GOT3 (cell line): Measurements from ENCODE around the gene TRIM2.
"Not testable (repeated sequence)": the region's sequence is repeated elsewhere in the genome, so short reads cannot be mapped to it uniquely, and the experiment has no call there.

Source experiments
- DNase-seq: peaks from one replicate; lab custom pipeline; 2025; ENCODE audit warnings: mixed read lengths; lab: John Stamatoyannopoulos, UW

TRIM2 gene

DNA sequence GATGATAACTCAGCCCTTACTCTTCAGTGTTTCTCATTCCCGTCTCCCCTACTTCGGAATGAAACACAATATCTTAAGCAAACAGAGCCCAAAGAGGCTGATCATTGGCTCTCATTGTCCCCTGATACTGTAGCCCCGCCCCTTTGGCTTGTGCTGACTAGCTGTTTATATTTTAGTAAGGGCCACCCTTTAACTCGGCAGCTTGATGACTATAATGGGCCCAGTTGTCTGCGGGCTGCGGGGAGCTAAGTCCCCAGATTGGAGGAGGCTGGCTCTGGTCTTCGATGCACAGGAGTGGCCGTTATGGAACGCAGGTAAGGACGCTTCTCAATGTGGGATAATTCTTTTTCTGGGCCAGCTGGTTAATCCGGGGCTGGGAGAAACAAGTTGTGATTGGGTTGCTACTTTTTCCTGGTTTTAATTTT is at the start of gene TRIM2:
Gene TRIM2, plus strand, starts transcription at position 197 of the 425 bp plus-strand sequence. Its CDS starts 88 bp downstream, at position 285.
- DNase-seq: no peak

DNA sequence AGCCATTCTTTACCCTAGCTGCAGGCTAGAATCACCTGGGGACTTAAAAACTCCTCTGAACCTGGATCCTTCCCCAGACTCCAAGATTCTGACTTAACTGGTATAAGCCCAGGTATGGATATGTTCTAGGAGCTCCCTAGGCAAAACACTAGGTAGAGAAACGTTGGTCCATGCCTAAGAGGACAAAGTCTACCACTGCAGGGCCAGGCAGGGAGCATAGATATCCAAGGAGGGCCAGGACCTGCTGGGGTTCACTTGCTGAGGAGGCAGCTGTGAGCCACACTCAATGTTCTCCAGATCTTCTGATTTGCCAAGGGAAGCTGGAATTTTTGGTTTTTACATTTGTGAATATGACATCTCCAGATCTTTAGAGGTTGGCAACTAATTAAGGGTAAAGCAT is 48.6 kb upstream of the TRIM2 start:
- DNase-seq: no peak

DNA sequence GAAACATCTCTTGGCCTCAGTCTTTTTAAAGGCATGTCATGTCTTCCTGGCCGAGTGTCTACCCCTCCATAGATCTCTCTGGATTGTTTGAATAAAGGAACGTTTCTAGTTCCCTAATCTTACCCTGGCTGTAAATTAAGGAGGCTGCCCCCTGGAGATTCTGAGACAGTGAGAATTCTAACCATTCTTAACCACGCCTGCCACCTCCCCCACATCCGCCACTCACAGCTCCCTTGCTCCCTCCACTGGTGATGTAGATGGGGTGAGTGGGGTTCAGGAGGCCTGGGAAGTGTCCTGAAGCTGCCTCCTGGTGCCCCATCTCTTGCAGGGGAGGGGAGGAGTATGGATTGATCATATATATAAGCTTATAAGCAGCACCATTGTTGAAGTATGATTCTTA is 48.0 kb upstream of the TRIM2 start:
- DNase-seq: no peak

DNA sequence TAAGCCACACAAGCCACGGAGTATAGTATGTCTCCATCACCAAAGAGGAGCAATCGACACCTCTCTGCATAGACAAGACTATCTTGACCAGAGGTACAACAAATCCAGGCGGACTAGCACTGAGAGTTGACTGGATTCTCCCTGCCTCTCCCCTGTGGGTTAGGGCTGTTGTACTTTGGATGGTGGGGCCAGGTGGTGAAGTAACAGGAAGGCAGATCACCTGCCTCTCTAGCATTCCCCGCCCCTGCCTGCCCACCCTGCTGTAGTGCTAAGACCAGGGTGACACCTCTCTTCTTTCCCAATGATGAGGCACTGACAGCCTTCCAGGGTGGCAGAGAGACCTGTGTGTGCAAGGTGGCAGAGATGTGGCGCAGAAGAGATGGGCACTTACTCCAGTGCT is 47.5 kb upstream of the TRIM2 start:
- no peak for DNase-seq

DNA sequence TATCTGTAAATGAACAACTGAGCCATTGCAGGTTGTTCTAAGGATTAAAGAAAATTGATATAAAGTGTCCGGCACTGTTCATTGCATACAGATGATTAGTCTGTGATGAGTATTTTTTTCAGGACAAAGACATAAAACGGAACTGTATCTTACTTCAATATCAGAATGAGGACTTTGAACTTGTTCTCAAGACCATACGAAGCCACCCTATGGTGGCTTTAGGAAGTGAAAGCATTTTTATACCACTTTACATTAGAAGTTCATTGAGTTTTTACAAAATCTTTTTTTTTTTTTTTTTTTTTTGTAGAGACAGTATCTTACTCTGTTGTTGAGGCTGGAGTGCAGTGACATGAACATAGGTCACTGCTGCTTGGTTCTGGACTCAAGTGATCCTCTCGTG is 45.2 kb upstream of the TRIM2 start:
- DNase-seq: no peak

DNA sequence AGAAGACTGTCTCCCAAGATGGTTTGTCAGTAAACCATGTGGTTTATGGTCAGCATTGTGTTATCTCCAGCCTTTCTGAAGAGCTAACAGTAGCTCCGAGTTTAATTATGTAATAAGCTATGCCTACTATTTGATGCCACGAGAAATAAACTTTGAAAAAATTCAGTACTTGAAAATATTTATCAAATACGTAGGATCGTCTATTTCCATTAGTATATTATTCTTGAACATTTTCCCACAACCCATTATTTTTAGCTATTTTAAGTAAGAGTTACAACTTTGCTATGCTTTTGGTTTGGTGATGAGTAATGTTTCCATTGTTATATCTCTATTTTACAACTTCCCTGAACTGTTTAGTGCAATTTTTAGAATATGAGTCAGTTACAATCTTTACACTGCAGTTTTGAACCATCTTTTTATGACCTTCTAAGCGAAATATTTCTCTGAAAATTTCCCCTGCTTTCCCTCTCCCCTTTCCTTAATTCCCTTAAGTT is 44.5 kb upstream of the TRIM2 start:
- no peak for DNase-seq

DNA sequence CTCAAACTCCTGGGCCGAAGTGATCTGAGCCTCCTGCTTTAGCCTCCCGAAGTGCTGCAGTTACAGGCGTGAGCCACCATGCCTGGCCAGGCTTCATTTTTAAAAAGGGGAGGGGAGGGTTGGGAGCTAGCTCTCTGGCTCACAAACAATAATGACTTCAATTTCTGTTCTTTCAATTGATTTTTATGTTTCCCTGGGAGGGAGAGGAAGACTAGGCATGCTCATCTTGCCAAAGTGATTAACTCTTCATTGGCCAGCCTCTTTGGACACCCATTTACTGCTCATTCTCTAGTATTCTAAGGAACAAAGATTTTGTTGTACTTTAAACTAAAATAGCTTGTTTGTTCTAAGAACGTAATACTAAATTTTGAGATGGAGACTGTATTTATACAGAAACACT is 43.4 kb upstream of the TRIM2 start:
- no peak for DNase-seq

DNA sequence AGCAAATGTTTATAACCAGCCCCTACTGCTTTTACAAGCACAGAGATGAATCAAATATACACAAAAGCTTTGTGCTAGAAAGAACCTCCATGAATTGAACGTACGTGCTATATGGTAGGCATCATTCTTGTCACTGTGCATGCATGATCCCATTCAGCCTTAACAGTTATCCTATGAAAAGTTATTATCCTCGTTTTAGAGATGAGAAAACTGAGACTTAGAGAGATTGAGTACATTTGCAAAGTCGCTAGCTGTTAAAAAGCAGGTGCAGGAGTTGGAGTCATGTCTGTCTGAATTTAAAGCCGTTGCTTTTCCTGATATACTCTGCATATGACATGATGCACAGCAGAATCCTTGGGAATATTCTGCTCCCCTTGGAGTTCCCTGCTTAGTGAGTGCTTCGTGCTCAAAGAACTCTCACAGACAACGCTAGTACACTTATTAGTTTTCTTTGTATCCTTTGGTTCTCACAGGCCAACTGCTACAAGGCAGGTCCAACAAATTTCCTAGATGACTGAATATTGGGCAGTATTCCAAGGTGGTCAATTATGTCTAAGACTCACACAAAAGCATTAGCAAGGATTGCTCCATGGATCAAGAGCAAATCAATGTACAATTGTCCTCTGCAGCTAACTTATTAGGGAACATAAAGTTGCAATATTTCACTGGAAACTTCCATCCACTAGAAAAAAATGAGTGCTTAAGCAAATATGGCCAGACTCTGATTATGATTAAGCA is 42.8 kb upstream of the TRIM2 start:
- DNase-seq: no peak

DNA sequence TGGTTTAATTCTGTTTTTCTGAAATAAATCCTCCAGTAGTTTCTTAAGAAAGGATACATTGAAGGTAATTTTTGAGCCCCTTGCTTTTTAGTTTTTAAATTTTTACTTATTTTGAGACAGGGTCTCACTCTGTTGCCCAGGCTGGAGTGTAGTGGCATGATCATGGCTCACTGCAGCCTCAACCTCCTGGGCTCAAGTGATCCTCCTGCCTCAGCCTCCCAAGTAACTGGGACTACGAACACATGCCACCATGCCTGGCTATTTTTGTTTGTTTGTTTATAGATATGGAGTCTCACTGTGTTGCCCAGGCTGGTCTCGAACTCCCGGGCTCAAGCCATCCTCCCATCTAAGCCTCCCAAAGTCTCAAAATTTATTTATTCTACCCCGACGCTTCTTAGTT is 39.0 kb upstream of the TRIM2 start:
- DNase-seq: not testable (repeated sequence)

DNA sequence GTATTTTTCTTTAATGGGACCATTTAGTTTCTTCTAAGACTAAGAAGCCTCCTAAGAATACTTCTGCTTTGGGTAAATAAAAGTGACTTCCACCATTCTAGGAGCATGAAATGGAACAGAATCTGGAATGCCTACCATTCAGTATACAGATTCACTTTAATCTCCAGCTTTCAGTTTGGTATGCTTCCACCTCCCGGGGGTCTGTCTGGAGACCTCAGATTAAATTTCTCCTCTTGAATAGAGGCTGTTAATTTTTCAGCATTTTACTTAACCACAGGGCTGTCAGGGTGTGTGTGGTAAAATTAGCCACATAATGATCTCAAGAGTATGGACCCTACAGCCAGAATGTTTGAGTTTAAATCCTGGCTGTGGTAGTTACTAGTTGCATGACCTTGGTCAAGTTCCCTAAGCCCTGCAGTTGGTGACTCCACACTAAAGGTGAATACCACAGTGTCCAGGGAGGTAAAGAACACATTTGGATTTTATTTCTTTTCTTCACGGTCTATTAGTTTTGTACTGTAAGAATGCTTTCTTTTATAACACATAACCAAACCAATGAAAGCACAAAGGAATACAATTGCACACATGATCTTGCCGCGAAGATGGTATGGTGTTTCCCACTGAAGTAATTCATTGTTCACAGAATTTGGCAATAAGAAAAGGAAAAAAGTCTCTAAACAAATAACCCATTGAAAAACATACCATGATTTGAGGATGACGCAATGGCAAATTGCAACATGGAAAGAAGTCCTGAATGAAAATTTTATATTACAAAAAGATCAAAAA is 37.3 kb upstream of the TRIM2 start:
- DNase-seq: no peak

DNA sequence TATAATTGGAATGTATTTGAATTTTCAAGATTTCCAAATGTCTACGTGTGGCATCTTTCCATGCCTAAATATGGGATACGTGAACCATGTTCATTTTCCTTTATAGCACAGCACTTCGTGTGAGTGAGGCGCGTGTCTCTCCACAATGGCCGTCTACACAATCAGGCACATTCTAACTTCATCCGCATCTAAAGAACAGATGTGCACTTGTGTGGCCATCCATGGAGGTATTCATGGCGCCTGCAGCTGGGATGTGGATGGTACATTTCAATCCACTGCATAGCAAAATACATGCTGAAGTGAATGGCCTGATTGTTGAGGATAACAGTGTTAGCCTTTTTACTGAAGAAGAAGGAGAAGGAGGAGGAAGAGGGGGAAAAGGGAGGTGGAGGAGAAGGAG is 34.5 kb upstream of the TRIM2 start:
- DNase-seq: no peak

DNA sequence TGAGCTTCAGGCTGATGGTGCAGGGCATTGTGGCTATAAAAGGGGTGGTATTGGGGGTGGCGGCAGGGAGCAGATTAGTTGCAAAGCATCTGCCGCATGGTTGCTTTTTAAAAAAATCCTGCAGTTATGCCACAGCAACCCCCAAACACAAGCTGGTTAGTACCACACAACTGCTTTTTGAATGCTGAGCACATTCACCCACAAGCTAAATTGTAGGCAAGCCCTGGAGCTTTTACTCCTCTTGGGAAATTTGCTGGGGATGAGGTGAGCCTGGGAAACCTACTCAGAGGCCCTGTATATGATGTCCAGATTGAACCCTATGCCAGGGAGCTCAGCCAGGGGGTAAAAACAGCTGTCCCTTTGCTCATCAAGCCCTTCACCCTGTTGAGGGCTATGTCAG is 33.8 kb upstream of the TRIM2 start:
- no peak for DNase-seq

DNA sequence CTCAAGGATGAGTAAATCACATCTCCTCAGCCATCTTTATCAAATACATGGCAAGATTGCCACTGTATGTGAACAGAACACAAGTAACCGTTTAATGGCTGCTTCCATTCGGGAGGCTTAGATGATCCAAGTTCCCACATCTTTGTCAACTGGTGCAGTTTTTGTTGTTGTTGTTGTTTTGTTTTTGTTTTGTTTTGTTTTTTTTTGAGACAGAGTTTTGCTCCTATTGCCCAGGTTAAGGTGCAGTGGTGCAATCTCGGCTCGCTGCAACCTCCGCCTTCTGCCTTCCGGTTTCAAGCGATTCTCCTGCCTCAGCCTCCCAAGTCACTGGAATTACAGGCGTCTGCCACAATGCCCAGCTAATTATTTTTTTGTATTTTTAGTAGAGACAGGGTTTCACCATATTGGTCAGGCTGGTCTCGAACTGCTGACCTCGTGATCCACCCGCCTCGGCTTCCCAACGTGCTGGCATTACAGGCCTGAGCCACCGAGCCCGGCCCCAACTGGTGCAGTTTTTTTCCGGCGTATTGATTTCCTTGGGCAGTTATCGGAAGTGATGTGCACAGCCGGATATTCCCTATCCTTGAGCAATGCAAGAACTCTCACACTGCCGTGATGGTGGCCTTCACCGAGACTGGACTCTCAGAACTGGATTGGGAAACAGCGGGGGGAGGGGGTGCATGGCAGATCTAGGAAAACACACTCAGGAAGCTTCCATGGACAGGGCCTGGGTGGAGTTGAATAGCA is 29.2 kb upstream of the TRIM2 start:
- DNase-seq: no peak

DNA sequence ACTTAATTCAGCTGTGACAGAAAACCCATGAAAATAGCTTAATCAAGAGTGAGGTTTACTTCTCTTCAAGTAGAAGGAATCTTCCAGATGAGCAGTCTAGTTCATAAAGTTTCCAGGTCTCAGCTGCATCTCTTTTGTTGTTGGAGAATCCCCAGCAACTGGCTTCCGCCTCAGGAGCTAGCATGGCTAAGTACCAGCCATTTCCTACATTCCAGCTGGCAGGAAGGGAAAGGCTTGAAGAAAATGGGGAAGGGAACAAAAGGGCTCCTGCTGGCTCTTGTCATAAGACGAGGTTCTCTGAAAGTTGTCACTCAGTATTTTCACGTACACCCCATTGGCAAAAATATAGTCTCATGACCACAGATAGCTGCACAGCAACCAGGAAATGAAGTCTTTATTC is 27.3 kb upstream of the TRIM2 start:
- DNase-seq: no peak

DNA sequence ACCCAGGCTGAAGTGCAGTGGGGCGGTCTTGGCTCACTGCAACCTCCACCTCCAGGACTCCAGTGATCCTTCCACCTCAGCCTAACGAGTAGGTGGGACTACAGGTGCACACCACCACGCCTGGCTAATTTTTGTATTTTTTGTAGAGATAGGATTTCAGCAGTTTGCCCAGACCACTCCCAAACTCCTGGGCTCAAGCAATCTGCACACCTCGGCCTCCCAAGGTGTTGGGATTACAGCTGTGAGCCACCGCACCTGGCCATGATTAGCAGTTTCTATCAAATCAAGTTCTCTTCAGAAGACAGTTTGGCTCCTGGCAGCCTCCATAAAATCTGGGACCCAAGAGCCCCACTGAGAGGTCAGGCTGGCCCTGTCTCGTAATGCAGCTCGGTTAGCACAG is 26.4 kb upstream of the TRIM2 start:
- DNase-seq: no peak

DNA sequence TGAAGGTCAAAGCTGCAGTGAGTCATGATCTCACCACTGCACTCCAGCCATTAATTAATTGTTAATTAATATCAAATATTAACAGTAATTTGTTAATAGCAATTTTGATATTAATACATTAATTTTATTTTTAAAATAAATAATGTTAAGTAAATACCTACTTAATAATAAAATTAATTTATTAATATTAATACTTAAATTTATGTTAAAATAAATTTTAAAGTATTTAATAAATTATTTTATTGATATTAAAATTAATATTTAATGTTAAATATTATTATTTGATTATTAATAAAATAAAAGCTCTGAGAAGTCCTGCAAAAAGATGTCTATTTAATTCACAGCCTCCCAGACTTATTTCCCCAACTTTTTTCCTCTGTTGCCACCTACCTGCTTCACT is 25.1 kb upstream of the TRIM2 start:
- DNase-seq: no peak

DNA sequence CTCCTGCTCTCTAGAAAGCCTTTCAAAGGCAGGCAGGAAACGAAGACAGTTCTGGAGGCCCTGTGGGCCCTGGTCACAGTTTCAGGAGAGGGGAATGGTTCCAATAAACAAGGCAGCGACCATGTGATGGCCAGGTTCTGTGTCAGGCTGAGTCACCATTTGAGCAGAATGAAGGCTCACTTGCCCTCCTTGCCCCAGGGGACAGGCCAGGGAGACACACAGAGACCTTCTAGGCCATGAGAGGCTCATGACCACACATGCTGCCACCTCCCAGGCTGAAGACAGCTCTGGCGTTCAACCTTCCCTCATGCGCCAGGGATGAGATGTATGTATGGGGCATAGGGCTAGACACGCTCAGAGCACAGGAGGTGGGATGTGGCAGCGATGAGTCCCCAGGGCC is 22.9 kb upstream of the TRIM2 start:
- DNase-seq: no peak

DNA sequence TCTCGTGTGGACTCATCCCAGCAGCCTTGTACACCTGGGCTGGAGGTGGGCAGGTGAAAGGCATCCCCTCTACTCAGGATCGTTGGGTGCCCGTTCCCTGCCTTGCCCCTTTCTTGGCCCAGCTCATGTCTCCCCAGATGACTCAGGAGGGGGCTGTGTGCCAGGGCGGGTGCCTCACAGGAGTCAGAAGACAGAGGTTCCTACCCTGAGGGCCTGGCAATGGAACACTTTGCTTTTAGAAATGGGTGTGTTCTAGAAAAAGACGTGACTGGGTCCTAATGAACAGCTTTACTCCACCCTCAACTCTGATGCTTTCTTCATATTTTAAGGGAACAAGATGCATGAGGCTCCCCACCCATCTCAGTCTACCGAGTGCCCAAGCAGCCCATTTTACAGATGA is 22.5 kb upstream of the TRIM2 start:
- DNase-seq: no peak

DNA sequence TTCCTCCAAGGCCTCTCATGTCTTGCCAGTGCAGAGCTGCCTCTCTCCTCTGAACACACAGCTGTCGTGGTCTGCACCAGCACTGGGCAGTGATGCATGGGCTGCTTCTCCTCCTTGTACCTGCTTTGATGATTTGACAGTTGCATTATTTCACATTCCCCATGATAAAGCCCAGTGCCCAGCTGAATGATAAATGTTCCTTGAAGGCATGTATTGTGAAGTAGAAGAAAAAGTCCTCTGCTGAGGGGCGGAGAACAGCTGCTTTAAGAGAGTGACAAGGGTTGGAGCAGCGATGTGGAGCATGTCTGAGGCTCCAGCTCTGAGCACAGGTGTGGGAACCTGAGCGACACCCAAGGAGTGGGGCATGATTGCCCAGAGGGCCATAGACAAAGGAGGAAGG is 21.1 kb upstream of the TRIM2 start:
- DNase-seq: no peak

DNA sequence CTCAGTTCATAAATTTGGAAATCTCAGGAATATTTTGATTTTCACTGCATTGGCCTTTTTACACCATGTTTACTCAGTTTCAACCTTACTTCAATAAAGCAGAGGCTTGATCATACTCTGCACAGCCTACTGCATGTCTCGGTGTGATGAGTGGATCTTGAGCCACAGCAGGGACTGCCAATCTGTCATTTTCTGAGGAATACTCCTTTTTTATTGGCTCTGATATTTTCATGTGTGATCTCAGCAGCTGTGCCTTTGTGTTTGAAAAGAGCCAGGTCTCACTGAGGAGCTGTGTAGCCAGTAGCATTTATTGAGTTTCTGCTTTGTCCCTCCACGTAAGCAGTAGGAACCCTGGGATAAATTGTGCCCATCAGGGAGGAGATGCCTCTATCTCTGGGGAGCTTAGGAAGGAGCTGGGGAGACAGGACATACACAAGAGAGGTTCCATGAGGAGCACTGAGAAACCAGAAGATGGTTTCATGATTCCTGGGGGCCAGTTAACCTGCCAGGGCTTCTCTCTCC is 18.9 kb upstream of the TRIM2 start:
- no peak for DNase-seq

DNA sequence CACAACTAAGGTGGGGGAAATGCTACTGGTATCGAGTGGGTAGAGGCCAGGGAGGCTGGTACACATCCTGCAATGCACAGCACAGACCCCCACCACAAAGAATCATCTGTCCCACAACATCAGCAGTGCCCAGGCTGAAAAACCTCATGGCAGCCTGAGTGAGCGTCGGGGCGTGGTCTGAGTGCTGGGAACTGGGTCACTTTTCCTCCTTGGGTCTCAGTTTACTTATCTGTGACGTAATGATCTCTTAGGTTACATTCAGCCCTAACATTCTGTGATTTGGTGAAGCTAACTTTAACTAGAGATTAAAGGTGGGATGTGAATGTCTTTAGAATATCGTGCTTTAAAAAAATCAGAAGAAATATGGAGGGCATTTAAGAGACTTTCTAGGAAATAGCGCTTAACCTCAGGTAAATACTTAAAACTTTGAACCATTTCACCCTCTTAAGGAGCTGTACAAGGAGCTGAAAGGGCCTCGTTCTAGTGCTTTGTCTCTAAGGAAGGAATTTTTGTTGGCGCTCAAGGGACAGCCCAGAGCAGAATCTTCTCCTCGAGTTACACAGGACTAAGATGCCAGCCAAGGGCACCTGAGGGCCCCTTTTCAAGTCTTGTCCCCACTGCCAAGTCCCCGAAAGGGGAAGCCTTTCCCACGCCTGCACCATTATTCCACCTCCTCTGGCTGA is 18.1 kb upstream of the TRIM2 start:
- no peak for DNase-seq
